Measurements from ENCODE around the gene STK16.

GRCh38 chr2:219271021-219271420, 25.7 kb downstream of the STK16 start:
- TF ChIP-seq CTCF (IDR thresholded peaks at IDR 0.05; ENCODE audit: low read depth, low read length) (no peak), EZH2phosphoT487 (IDR thresholded peaks at IDR 0.05; ENCODE audit: low read depth) (no peak)
